Measurements from ENCODE around the gene UBXN2A.
"Not testable (repeated sequence)": the region's sequence is repeated elsewhere in the genome, so short reads cannot be mapped to it uniquely, and the experiment has no call there.

Gene UBXN2A

DNA sequence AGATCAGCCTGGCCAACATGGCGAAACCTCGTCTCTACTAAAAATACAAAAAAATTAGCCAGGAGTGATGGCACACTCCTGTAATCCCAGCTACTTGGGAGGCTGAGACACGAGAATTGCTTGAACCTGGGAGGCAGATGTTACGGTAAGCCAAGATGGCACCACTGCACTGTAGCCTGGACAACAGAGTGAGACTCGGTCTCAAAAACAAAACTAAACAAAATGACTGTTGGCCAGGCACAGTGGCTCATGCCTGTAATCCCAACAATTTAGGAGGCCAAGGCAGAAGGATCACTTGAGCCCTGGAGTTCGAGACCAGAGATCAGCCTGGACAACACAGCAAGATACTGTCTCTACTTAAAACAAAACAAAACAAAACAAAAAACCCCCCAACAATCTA is 102.9 kb downstream of the UBXN2A start:
- not testable (repeated sequence) for DNase-seq (ENCODE audit: low read depth in 1 of 2, low spot score in 1 of 2)

DNA sequence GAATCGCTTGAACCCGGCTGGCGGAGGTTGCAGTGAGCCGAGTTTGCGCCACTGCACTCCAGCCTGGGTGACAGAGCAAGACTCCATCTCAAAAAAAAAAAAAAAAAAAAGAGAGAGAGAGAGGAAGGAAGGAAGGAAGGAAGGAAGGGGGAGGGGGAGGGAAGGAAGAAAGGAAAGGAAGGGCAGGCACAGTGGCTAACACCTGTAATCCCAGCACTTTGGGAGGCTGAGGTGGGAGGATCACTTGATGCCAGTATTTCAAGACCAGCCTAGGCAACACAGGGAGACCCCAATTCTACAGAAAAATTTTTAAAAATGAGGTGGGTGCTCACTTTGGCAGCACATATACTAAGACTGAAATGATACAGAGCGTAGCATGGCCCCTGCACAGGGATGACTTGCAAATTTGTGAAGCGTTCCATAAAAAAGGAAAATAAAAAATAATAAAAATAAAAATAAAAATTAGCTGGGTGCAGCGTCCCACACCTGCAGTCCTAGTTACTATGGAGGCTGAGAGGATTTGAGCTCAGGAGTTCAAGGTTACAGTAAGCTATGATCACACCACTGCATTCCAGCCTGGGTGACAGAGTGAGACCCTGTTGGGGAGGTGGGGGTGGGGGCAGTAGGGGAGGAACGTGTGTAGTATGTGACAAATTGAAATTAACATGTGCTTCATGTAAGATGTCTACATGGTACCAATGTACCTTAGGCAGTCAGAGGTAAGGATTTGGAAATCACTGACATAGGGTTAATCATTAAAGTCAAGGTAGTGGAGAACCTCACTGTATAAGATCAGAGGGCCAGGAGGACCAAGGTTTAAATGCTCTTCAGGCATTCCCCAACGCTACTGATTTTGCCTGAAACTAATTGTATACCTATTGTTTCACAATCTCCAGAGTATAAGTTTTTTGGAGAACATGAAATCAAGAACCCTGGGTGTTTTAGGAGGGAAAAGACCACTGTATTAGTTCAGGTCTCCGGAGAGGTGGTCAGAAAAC is 105.5 kb downstream of the UBXN2A start:
- no peak for DNase-seq (ENCODE audit: low read depth in 1 of 2, low spot score in 1 of 2)

DNA sequence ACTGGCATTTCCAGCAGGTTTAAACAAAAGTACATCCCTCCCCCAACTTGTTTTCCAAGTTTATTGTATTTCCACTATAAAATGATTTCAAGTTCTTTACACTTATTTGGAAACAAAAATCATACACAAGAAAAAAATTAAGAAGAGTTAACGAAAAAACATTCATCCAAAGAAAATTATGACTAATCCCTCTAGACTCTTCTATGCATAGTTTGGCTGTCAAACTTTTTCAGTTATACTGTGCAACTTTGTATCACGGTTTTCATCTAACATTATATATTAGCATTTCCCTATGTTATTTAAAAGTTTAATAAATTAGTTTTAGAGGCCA is 106.3 kb downstream of the UBXN2A start:
- no peak for DNase-seq (ENCODE audit: low read depth in 1 of 2, low spot score in 1 of 2)

DNA sequence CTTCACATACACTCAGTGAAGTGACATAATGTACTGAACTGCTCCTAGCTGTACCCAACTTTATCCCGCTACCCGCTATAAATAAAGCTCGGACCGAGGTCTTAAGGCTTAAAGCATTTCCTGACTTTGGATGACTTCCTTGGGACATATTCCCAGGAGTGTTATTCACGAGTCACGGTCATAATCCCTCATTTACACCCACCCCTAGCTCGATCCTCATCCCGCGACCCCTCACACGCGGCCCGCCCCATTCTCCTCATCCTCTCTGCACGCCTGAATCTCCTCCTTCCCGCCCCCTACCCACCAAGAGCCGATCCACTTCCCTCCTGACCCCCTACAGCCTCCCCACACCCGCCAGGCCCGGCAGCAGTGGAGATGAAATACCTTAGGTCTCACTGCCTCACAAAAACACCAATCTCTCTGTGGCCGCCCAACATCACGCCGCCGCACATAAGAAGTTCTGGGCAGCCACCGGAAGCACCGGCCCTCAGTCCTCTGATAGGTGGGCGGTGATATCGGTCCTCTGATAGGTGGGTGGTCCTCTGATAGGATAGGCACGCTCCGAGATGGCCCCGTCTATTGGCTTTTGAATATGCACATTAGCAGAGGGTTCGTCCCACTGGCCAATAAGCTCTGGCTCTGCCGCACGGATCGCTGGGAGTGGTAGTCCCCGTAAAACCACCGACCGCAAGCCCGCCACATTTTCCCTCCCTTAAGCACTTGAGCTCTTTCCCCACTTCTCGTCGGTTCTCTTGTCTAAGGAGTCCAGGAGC is 106.9 kb downstream of the UBXN2A start, which contains the start of gene WDCP:
Gene WDCP (minus strand): TSS at position 462 of the 773 bp plus-strand sequence. CDS start 7,897 bp downstream, outside the sequence.
- DNase-seq (ENCODE audit: low read depth in 1 of 2, low spot score in 1 of 2): peak; percentile 73 to 83

DNA sequence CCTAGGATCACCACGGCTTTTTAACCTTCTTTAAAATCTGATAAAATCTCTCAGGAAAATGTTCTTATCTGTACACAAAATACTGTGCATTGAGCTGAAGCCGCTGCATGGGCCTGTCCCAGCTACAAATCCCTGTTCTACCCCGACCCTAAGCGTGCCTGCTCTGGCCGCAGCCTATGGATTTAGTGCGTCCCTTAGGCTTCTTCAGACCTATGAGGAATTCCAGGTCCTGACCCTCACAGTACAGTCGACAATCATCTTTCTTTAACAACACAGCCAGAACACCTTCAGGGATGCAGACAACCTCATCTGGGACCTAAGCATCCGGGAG is 107.4 kb downstream of the UBXN2A start:
- DNase-seq (ENCODE audit: low read depth in 1 of 2, low spot score in 1 of 2): no peak

DNA sequence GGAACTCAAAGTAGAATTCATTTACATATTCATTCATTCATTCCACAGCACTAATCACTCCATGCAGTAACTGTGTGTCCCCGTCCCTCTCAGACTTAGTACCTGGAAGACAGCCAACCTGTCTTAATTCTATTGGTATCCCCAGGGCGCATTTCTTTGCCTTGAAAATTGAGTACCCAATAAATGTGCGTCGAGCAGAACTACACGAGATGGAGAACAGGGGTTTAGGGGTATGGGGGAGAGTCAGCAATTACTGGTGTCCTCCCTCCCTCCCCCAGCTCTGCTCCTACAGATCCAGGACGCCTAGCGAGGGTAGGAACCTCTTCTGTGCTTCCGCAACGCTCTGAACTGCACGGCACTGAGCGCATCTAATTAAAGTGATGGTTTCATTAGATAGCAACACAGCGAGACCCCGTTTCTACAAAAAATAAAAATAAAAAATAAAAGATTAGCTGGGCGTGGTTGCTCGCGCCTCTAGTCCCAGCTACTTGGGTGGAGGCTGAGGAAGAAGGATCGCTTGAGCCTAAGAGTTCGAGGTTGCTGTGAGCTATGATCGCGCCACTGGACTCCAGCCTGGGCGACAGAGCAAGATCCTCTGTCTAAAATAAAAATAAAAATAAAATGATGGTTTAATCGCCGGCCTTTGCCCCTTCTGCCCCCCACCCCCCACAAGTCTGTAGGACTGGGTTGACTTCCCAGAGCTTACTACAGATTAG is 108.7 kb downstream of the UBXN2A start:
- no peak for DNase-seq (ENCODE audit: low read depth in 1 of 2, low spot score in 1 of 2)

DNA sequence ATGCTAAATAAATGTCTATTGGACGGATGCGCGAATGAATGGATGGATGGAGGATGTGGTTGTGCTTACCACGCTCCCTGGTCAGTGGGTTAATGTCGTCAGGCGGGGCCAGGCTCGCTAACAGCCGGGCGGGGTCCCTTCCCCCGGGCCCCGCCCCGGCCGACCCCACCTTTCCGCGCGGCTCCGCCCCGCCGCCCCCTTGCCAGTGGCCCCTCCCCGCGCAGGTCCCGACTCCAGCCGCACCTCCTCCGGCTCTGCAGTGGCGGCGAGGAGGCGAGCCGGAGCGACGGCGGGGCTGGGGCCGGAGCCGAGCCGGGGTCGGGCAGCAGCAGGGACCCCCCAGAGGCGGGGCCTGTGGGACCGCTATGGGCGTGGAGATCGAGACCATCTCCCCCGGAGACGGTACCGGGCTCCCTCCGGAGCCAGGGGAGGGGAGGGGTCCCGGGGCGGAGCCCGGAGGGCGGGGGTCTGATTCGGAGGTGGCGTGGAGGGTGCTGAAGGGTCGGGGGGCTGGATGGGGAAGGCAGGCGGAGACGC is 109.3 kb downstream of the UBXN2A start, which contains the start of gene FKBP1B:
Gene FKBP1B (plus strand): TSS at position 257 of the 537 bp plus-strand sequence. CDS start 109 bp downstream, at position 366.
- no peak for DNase-seq (ENCODE audit: low read depth in 1 of 2, low spot score in 1 of 2)

DNA sequence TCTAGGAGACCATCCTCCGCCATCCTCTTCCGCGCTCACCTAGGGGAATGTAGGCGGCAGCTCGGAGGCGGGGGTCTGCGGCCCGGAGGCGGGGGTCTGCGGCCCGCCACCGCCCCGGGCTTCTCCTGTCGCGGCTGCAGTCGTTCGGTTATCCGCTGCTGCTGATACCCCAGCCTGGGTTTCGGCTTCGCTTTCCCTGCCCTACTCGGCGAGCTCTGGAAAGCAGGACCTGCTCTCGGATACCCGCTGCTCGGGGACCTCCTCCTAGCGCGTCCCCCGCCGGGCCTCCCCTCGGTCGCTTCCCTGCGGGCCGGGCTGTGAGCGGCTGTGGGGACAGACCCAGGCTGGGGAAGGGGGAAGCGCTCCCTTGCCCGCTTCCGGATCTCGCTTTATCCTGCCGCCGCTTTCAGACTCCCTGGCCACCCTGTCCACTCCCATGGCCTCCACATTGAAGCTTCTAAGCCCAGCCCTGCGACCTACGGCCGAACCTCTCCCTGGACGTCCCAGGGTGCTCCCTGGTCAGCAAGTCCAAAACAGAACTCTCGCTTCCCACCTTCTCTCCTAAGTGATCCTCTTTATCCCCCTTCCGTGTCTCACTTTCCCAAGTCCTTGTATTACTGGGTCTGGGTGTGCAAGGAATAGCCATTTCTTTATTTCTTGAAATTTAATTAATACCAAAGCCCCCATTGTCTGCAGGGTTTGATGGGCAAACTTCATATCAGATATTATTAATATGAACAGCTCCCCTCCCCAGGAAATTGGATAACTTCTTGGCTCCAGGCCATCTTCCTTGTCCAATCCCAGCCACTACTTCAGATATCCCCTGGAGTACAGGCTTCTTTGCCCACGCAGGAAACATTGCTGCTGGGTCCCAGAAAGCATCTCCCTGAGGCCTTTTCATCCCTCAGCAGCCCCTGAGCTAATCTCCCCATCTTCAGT is 110.0 kb downstream of the UBXN2A start:
- no peak for DNase-seq (ENCODE audit: low read depth in 1 of 2, low spot score in 1 of 2)

DNA sequence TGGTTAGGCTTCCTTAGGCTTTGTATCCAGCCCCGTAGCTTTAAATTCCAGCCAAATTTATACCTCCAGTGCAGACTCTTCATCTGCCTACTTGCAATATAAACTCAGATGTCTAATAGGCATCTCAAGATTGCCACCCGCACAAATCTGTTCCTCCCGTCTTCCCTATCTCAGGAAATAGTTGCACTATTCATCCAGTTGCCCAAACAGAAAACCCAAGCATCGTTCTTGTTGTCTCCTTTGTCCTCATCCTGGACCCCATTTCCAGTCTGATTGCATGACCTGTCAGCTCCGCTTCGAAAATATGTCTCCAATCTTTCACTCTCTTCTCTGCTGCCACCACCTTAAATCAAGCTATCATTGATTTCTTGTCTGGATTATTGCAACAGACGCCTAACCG is 111.6 kb downstream of the UBXN2A start:
- DNase-seq (ENCODE audit: low read depth in 1 of 2, low spot score in 1 of 2): no peak

DNA sequence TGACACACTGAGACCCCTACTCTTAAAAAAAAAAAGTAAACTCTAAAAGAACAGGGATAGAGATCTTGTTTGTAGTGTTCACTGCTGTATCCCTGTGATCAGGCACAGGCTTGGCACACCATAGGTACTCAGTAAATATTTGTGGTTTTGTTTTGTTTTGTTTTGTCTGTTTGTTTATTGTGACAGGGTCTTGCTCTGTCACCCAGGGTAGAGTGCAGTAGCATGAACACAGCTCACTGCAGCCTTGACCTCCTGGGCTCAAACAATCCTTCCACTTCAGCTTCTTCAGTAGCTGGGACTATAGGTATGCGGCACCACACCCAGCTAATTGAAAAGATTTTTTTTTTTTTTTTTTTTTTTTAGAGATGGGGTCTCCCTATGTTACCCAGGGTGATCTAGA is 112.7 kb downstream of the UBXN2A start:
- DNase-seq (ENCODE audit: low read depth in 1 of 2, low spot score in 1 of 2): no peak

Data from stimulated activated CD4-positive, alpha-beta T cell treated with anti-CD3 and anti-CD28 coated beads, Interleukin-15, amount 100 ng/mL, for 1 hour (primary cell).